ENCODE measurements around the gene SNN.

The SNN gene

DNA sequence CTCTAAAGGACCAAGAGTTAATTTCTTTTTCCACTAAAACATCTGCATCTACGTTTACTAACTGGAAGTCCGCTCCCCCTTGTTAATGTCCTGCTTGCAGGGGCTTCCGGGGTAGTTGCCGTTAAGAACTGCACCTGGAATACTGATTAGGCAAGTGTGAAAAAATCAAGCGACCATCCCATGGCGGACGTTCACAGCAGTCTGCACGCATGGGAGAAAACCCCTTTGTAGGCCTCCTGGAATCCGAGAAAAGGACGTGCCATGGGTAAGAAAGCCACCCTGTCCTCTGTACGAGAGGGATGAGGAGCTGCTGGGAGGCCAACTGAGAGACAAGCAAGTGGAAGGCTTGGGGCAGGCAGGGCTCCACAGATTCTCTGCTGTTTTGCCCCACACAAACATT, 14.9 kb downstream of the SNN start:
- no peak for DNase-seq (ENCODE audit: extremely low read depth, low read depth)
- no peak for TF ChIP-seq CTCF (IDR thresholded peaks at IDR 0.05; ENCODE audit: low read depth, low read length)

DNA sequence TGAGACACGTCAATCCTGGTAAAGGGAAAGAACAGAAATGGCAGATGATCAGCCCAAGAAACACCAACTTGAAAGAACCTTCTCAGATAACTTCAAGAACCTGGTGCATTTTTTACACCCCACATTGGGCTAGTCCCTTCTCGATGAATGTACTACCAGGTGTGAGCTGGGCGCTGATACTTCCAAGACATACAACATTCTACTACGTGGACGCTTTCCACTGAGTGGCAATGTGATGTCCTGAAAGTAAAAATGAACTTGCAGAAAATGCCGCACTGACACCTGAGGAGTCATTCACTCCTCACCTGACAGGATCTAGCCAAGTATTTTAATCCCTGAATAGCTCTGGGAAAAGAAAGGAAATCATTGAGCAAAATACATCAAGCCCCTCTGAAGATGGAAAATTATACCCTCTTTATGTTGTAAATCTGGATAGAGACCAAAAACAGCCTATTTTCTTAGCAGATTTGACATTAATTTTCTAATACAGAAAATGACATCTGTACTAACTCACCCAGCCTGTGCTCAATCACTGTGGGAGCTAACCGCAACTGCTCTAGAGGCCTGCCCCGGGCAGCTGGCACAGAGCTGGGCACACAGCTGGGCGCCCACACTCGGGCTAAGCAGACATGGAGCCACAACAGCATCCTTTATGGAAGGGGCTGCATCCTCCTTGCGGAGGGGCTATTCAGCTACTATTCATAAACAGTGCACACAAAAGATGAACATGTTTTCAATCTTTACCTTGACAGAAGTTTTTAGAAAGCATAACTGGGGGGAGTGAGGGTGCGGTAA, 16.2 kb downstream of the SNN start:
- no peak for TF ChIP-seq CTCF (IDR thresholded peaks at IDR 0.05; ENCODE audit: low read depth, low read length)
- no peak for DNase-seq (ENCODE audit: extremely low read depth, low read depth)

- no peak for DNase-seq (ENCODE audit: extremely low read depth, low read depth)
- TF ChIP-seq CTCF (IDR thresholded peaks at IDR 0.05; ENCODE audit: low read depth, low read length), result no peak
These were observed 17.8 kb downstream of the SNN start for GRCh38 chr16:11685844-11686618.

GRCh38 chr16:11686713-11687380, 18.6 kb downstream of the SNN start:
- DNase-seq (ENCODE audit: extremely low read depth, low read depth), result no peak
- no peak for TF ChIP-seq CTCF (IDR thresholded peaks at IDR 0.05; ENCODE audit: low read depth, low read length)

DNA sequence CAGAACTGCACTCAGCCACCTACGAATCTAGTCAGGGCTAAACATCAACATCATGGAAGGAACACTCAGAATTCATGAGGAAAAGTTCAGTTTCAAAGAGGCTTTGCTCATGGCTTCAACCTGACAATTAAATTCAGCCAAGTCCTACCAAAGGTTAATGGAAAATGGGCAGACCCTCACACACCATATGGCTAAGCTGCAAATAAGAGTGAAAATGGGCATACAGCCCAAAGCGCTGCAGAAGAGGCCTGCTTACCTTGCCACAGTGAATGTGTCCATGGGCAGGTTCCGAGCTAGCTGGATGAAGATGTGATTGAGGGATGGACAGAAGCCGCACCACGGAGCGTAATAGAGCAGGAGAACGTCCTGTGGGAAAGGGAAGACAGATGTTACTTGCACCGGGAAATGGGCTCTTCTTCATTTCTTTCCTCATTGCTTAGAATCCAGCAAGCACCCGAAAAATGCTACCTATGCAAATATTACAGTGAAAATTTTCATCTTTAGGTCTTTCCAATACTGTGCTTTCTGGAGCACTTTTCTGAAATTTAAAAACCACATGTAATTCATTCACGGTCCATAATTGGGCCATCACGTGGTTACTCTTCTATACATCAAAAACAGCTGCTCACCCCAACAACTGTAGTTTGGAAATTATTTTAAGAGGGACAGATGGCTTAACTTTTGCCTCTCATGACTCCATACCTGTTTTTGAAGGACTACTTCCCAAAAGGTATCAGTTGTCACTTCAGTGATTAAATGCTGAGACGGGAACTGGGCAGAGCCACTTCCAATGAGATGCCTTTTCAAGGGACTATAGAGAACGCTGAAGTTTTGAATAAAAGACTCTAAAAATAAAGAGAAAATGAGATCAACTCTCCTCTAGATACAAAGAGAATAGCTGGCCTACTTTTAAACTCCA, 19.6 kb downstream of the SNN start:
- DNase-seq (ENCODE audit: extremely low read depth, low read depth), result no peak

DNA sequence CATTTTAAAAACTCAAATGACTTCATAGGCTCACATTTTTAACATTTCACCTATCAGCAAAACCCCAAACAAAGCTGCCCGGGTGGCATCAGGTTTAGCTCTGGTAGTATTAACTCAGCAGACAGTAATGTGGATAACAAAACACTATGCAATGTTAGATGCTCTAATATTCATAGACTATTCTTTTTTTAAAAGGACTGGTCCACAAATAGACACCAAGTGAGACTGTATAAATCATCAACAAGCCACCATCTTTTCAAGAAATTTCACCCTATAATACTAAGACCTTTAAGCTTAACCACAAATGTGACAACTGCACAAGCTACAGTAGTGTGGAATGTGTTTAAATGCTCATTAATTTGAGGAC, 20.2 kb downstream of the SNN start:
- DNase-seq (ENCODE audit: extremely low read depth, low read depth), result no peak
- no peak for TF ChIP-seq CTCF (IDR thresholded peaks at IDR 0.05; ENCODE audit: low read depth, low read length)

More for the DNA sequence above, 19.6 kb downstream of the SNN start:
- no peak for TF ChIP-seq CTCF (IDR thresholded peaks at IDR 0.05; ENCODE audit: low read depth, low read length)
